GM12878 (cell line): ENCODE results near the gene SKA1. TPM values are rescaled to one million over a fixed set of nuclear protein-coding genes. Genes with fewer than 3 reads are reported as not detected.

Experiments
- BCL3 ChIP-seq: IDR thresholded peaks from 2 replicates; pipeline ENCODE4 v1.6.1; 2011; ENCODE audit warnings: borderline replicate concordance, low read depth, mild to moderate bottlenecking, moderate library complexity, low read length; ENCODE audit not compliant: insufficient read depth, poor library complexity, severe bottlenecking
- CHD2 ChIP-seq: IDR thresholded peaks from 2 replicates; pipeline ENCODE4 v1.6.1; 2011; ENCODE audit warnings: low read depth, low read length, improper control_type of control experiment, borderline replicate concordance
- CHD4 ChIP-seq: fragments of 200-600 bp; sonication (generic); IDR thresholded peaks from 2 replicates; pipeline ENCODE4 v1.6.1; 2016; ENCODE audit warnings: mild to moderate bottlenecking
- HDAC2 ChIP-seq: fragments of 200-600 bp; sonication (generic); IDR thresholded peaks from 2 replicates; pipeline ENCODE4 v1.6.1; 2017
- KDM1A ChIP-seq: fragments of 200-600 bp; sonication (generic); IDR thresholded peaks from 2 replicates; pipeline ENCODE4 v1.6.1; 2016; ENCODE audit warnings: borderline replicate concordance
- MEF2A ChIP-seq: IDR thresholded peaks from 2 replicates; pipeline ENCODE4 v1.6.1; 2011; ENCODE audit warnings: low read depth, mild to moderate bottlenecking, low read length, moderate library complexity; ENCODE audit not compliant: insufficient read depth
- MEF2B ChIP-seq: fragments of 450-650 bp; IDR thresholded peaks from 2 replicates; pipeline ENCODE4 v1.6.1; 2018; ENCODE audit warnings: mild to moderate bottlenecking, moderate library complexity; ENCODE audit not compliant: partially characterized antibody, poor library complexity, severe bottlenecking
- MXI1 ChIP-seq: fragments of 150-350 bp; IDR thresholded peaks from 2 replicates; pipeline ENCODE4 v1.6.1; 2011; ENCODE audit warnings: low read depth, mild to moderate bottlenecking, inconsistent platforms, low read length, improper control_type of control experiment
- NFYB ChIP-seq: IDR thresholded peaks from 2 replicates; pipeline ENCODE4 v1.6.1; 2011; ENCODE audit warnings: low read depth, mild to moderate bottlenecking, low read length, improper control_type of control experiment, moderate library complexity; ENCODE audit not compliant: insufficient read depth
- NR2C2 ChIP-seq: IDR thresholded peaks from 2 replicates; pipeline ENCODE4 v1.6.1; 2011; ENCODE audit warnings: borderline replicate concordance, low read depth; ENCODE audit not compliant: control insufficient read depth, insufficient read length
- PBX3 ChIP-seq: IDR thresholded peaks from 2 replicates; pipeline ENCODE4 v1.6.1; 2011; ENCODE audit warnings: mild to moderate bottlenecking, low read depth, low read length, moderate library complexity; ENCODE audit not compliant: insufficient replicate concordance
- POLR2AphosphoS2 ChIP-seq: IDR thresholded peaks from 2 replicates; pipeline ENCODE4 v1.6.1; 2011; ENCODE audit warnings: low read depth, mild to moderate bottlenecking, low read length, improper control_type of control experiment, moderate library complexity
- POU2F2 ChIP-seq: IDR thresholded peaks from 3 replicates; pipeline ENCODE4 v1.6.1; 2011; ENCODE audit warnings: low read depth, mild to moderate bottlenecking, low read length, borderline replicate concordance
- RAD51 ChIP-seq: fragments of 450-650 bp; IDR thresholded peaks from 2 replicates; pipeline ENCODE4 v1.6.1; 2016; ENCODE audit warnings: moderate library complexity, mild to moderate bottlenecking, inconsistent platforms
- RUNX3 ChIP-seq: IDR thresholded peaks from 2 replicates; pipeline ENCODE4 v1.6.1; 2012; ENCODE audit warnings: low read length, inconsistent platforms
- TBL1XR1 ChIP-seq: IDR thresholded peaks from 2 replicates; pipeline ENCODE4 v1.6.1; 2012; ENCODE audit warnings: low read depth, low read length, improper control_type of control experiment
- ZBTB40 ChIP-seq: fragments of 450-650 bp; IDR thresholded peaks from 2 replicates; pipeline ENCODE4 v1.6.1; 2016; ENCODE audit warnings: mild to moderate bottlenecking, moderate library complexity, borderline replicate concordance
- ZNF592 ChIP-seq: fragments of 450-650 bp; IDR thresholded peaks from 2 replicates; pipeline ENCODE4 v1.6.1; 2017; ENCODE audit warnings: mild to moderate bottlenecking, moderate library complexity
- polyA plus RNA-seq, 11 experiments: library from polyadenylated mRNA; depleted of rRNA in 4 of 11; unstranded in 6 of 11; stranded (reverse) in 5 of 11; fragments of >200 nt; fragmentation: Nextera tagmentation in 4 of 11; fragmentation: Illumina TruSeq in 1 of 11; extraction: Ambion mirVana in 4 of 11; extraction: Trizol in 1 of 11; gene quantifications; 1 replicate in 1 of 11; 2 replicates in 10 of 11; pipeline versions ENCODE4 v1.2.1 to v1.2.3, GENCODE V29; 2011 to 2016; ENCODE audit warnings: inconsistent platforms in 2 of 11, missing spikeins in 2 of 11, low read depth in 1 of 11
- total RNA-seq, 4 experiments: library from RNA; depleted of rRNA in 3 of 4; stranded (reverse); fragments of >200 nt in 3 of 4; fragmentation: Illumina TruSeq in 1 of 4; extraction: Trizol in 1 of 4; gene quantifications; 2 replicates each; pipeline versions ENCODE4 v1.2.1 to v1.2.3, GENCODE V29; 2013 to 2021

Gene SKA1
- total and polyA plus RNA-seq, 10 of the 15 experiments (the other 5 are each of a cell fraction or from before 2014, with no cell fraction given): 16.4 to 36.7 (median 31.1) TPM

GRCh38 chr18:50334546-50335152, 40.2 kb upstream of the SKA1 start (continued):
- TF ChIP-seq BCL3 (no peak), POU2F2 (peak; percentile 99), KDM1A (no peak), PBX3 (no peak), ZBTB40 (no peak), CHD2 (no peak), CHD4 (no peak), NR2C2 (no peak), NFYB (no peak), MXI1 (no peak), ZNF592 (no peak), MEF2B (peak; percentile 91), HDAC2 (no peak), RAD51 (no peak), MEF2A (peak; percentile 85), RUNX3 (peak; percentile 96), POLR2AphosphoS2 (no peak), TBL1XR1 (no peak; the same call in 1 of the 2 replicates)
